GM21576 (cell line): Measurements from ENCODE around the gene SKP2.
"Not testable (repeated sequence)": the region's sequence is repeated elsewhere in the genome, so short reads cannot be mapped to it uniquely, and the experiment has no call there.

Source experiments
- ATAC-seq: cut with Tn5 transposase; IDR thresholded peaks from one replicate; pipeline ENCODE4 v1.9.1; 2021; ENCODE audit warnings: mild to moderate bottlenecking, moderate library complexity; ENCODE audit not compliant: unreplicated experiment

The SKP2 gene

DNA sequence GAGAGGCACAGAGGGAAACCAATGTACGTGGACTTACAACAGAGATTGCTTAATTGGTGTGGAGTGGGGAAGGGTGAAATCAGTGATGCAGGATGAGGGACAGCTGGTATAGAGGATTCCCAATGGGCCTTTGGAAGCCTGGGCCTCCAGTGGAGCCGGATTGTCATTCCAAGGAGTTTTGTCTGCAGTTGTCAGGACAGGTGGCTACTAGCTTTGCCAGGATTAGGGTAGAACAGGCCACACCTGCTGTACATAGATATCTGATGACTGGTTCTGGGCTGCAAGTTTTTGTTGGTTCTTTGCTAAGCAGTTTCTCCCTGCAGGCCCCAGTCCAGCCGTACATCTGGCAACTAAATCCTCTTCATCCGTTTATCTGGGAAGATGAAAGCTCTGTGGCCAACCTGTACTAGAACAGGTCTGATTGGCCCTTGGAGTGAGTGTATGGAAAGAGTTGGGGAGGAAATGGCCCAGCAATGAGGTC lies 4.2 kb downstream of the SKP2 start:
- ATAC-seq = no peak

DNA sequence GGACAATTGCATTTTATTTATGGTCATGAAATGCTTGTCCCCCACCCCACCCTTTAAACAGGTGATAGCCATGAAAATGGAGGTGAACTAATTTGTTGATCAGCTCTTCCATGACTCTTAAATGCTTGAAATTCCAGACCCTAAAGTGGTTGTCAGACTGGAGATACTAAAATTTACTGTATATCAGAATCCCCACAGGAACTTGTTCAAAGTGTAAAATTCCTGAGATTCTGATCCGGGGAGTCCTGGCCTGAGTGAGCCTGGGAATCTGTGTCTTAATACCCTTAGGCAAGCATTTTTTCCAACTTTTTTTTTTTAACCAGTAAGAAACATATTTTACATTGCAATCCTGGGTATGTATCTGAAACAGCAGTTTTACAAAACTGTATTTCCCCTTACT lies 4.7 kb downstream of the SKP2 start:
- ATAC-seq = no peak

DNA sequence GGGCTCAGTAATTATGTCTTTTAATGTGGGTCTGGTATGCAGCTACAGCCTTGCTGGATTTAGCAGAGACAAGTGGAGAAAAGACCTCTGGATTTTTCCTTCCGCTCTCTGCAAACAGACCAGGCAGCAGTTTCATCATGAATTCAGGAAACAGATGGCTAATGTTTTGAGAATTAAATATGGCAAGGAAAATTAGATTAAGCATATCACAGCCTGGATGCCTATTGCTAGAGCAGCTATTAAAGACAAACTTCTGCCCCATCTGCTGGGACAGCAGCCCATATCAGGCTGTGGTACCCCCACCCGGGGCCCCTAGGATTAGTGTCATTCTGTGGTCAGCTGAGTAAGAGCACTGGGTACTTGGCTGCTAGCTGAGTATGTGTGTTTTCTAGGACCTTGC lies 6.2 kb downstream of the SKP2 start:
- no peak for ATAC-seq

DNA sequence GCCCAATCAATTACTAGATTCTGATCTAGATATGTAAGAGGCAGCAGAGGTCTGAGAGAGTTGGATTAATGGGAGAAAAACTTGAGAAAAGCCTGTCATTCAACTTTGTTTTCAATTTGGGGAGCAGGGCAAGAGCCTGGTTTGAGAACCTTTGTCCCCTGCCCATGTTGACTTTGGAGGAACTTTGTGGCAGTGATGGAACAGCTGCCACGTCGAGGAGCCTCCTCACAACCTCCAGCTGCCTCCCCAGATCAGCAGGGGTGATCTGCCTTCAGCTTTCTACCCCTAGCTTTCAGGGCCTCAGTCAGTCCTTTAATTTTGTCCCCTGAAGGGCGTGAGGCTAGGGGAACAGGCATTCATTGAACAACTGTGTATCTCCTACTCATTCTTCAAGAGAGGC lies 8.7 kb downstream of the SKP2 start:
- no peak for ATAC-seq

DNA sequence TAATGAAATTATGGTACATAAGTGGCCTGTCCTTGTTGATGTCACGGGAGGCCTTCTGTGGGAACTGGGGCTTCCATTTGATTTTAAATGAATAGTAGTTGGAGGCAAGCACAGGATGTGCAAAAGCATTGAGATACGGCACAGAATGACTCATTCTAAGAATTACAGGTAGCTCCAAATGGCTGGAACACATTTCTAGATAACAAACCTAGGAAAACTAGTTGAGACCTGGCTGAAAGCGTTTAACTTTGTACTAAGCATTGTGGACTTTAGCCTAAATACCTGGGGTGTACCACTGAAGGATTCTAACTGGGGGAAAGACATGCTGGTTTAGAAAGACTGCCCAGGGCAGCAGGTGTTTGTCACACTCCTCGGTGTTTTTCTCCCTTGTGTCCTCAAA lies 9.4 kb downstream of the SKP2 start:
- ATAC-seq = no peak

DNA sequence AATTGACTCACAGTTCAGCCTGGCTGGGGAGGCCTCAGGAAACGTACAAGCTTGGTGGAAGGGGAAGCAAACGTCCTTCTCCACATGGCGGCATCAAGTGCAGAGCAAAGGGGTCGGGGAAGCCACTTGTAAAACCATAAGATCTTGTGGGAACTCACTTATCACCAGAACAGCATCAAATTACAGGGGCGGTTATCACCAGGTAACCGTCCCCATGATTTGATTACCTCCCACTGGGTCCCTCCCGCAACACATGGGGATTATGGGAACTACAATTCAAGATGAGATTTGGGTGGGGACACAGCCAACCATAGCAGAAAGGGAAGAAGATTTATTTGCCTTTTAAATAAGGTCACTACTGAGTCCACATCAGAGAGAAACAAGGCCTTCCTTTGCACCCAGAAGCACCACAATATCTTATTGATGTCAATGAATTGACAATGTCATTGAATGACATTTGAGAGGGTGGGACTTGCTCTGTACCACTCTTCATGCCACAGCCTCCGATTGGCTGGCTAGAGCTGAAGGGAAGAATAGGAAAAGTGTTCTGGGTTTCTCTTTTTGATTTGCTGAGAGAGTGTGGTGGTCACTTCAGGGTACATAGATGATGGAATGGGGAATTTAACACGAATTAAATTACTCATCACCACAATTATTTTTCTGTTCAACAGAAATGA lies 11.0 kb downstream of the SKP2 start:
- ATAC-seq = no peak

DNA sequence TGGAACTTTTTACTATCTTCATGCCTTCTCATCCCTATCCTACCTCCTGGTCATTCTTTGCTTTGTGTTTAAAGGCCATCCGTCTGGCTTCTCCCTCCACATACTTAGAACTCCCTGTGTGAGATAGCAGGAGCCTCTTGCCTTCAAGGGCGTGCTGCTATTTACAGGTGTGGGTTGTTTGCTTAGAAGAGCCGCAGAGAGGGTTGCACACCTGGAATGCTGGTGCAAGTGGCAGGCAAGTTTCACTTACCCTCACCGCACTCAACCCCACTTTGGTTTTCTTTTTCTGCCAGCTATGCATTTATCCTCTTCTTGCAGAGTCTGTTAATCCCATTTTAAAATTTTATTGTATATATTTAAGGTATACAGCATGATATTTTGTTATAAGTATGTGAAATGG lies 12.6 kb downstream of the SKP2 start:
- no peak for ATAC-seq

DNA sequence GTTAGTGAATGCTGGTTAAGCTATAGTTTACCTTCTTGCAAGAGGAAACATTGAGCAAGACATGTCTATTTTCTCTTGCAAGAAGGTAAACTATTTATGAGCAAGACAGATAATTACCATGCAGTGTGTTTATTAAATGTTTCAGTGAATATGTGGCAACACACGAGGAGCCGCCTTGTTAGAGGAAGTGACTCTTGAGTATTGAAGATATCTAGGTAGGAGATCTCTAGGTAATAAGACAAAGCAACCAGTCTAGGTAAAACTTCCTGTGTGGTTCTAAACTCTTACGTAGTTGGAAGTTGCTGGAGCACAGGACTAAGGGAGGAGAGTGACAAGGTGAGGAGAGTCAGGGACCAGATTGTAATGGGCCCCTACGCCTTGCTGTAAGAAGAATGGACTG lies 16.8 kb downstream of the SKP2 start:
- ATAC-seq = no peak

DNA sequence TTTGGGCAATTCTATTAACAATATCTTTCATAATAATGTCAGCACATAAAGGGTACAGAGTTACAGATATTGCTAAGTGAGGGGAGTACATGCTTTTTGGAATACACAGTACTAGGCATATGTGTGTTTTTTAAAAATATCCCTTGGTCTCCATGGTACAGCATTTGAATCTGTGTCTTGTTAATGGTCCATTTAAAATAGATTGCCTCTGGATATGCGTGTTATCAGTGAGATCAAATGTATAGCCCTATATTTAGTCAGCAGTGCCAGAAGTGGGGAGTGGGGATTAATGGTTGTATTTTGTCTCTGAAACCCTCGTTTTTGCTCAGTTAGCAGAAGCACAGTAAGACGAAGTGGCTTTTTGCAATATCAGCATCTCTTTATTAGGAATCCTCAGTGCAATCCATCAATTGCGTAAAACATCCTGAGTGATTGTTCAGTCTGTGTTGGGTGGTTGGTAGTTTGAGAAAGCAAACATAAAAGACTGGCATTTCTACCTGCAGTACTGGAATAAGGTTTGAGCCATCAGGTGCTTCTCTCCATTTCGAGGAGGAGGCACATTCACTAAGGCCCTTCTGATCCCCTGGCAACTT lies 19.0 kb downstream of the SKP2 start:
- ATAC-seq = no peak

DNA sequence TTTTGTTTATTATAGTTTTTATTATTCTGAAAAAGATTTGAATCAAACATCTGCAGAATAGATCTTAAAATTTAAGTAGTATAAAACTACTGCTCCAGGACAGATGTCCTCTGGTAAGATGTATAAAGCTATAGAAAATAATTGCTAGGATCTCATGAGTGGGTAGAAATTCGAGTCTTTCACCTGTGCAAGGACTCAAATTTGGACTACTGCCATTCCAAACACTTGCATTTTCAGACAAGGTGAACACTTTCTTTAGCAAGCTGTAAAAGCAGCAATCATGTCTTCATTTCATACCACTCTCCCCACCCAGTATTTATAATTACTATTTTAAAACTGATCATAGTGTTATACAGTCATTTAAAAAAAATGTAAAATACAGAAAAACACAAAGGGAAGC lies 20.7 kb downstream of the SKP2 start:
- ATAC-seq = no peak

DNA sequence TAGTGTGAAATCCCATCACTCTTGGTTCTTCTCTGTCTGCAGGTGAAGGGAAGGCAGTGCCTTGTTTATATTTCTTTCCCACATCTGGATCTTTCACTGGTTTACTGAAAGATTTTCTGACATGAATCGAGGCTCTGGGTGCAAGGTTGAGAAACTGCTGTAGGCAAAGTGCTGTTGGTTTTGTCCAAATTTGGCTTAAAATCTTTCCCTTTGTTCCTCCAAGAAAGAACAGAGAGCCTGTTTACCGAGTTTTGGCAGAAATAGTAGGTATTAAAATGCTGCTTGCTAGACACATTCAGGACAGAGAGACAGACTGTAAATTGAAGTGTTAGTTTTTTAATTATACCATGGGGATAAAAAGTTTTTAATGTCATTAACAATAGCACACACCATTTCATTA lies 21.5 kb downstream of the SKP2 start:
- ATAC-seq = no peak

DNA sequence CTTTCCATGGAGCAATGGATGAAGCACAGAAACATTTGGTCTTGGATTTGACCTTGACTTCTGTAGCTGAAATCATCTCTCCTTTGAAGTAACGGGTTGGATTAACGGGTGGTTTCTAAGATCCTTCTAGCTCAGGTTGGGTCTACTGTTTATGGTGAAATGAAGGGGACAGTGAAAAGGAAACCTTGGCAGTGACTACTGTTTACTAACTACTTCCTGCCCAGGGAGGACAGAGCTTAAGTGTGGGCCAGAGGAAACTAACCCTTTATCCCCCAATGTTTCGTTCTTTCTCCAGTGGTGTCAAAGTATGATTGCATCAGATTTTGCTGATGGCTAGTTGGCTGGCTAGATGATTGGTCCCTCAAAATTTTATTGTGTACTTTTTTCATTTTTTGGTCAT lies 22.2 kb downstream of the SKP2 start:
- ATAC-seq = no peak

DNA sequence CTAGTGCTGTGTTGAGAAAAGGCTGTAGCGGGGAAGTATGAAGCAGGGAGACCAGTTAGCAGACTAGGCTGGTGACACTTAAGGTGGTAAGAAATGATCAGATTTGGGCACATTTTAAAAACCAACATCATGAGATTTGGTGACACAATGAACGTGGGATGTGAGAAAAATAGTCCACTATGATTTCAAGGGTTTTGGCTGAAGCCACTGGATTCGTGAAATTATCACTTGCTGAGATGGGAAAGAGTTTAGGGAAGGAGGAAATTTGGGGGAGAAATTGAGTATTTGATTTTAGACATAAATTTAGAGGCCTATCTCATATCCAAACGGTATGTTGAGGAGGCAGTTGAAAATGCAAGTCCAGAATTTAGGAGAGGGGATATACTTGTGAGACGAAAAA lies 23.1 kb downstream of the SKP2 start:
- ATAC-seq = no peak

DNA sequence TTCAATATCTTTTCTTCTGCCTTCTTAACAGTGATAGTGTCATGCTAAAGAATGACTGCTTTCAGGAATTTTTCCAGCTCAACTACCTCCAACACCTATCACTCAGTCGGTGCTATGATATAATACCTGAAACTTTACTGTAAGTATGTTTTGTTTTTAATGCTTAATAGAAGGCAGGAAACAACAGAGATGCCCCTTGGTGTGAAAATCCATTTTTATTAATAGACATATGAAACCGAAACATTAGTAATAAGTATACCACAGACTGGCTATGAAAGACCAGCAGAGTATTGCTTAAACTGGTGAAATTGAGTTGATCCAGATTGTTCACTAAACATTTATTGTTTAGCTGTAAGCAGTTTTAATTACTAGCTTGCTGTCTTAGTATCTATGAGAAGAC lies 25.2 kb downstream of the SKP2 start:
- ATAC-seq = peak; percentile 97

DNA sequence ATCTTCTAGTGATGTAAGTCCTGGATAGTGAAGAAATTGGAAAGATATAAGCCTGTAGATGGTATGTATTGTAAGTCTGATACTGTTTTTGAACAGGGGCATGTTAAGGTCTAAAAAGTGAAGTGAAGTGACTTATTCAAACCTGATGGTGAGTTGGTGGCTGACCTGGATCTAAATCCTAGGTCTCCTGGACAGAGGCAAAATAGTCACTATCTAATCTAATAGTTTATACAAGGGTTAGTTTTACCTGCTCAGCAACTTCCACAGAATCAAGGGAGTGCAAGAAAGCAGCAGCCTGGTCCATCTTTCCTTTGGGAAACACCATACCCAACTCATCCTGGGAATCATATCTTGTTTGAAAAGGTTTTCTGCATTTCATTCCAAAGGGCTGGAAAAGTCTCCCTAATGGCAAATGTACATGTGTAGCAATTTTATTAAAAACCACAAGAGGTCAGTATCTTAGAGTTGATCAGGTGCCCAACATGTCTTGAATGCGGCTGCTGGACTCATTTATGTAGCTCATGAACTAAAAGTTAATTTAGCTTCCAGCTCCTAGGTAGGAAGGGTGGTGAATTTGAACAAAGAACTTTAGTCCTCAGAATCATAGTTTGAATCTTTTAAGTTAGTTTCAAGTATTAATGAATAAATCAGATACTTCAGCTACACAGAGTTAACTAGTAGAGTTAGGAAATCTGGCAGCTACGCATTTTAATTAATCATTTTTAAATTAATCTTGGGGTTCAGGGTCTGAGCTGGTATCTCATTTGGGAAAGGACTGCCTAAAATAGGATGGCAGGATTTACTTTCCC lies 26.0 kb downstream of the SKP2 start:
- ATAC-seq = no peak

DNA sequence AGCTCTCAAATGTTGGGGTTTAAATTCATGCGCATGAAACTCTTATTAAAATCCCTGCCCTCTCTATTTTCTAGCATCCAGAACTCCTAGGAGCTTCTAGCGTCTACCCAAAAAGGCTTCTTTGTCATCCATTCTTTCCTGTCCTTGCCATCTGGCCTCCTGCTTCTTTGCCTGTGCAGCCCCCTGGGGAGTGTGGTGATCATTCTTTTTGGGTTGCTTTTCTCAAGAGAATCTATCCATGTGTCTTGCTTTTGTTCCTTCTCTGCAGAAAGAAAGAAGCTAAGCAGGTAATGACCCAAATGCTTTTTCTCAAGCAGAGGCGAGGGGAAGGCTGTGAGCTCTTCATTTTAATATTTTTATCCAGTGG lies 26.6 kb downstream of the SKP2 start:
- ATAC-seq = no peak

DNA sequence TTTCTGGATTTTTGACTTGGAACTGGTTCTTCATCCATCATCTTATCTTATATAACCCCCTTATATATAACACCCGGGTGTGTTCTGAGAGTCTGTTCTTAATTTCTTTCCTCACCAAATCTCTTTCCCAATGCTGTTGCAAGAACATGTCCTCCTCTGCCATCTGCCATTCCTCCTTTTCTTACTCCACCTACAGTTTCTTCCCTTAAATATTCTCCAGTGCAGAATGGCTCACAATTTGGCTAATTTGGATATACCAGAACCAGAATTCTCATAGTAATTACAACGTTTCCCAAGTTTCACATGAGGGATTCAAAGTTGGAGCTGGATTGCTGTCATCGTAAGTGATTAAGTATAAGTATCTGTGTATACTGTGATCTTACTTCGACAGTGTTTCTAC lies 28.0 kb downstream of the SKP2 start:
- no peak for ATAC-seq

DNA sequence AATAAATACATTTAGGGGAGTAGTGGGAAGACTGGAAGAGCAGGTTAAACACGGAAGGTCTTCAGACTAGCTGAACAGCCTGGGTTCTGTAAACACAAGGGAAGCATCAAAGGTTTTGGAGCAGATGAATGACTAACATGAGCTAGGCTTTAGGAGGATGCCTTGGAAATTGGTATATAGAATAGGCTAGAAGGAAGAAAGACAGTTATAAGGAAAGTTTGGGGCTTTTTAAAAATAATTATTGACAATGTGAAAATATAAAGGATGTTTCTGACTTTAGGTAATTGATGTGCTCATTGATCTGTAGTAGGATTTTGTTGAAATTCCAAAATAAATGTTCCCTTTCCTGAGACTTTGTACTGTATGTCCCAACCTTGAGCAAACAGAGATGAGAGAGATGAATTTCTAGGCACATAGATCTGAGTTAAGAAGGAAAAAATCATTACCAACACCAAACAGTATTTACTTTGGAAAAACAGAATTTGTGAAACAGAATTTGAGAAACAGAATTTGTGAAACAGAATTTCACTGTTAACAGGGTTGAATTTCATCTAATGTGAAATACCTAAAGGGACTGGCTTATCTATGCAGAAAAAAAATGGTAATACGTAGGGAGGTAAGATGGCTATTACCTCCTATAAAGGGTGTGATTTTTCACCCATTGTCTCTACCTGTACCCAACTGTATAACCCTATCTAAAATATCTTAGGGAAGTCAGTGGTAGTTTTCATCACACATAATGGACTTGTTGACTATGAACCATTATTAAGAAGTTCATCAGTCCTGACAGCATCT lies 28.8 kb downstream of the SKP2 start:
- no peak for ATAC-seq

DNA sequence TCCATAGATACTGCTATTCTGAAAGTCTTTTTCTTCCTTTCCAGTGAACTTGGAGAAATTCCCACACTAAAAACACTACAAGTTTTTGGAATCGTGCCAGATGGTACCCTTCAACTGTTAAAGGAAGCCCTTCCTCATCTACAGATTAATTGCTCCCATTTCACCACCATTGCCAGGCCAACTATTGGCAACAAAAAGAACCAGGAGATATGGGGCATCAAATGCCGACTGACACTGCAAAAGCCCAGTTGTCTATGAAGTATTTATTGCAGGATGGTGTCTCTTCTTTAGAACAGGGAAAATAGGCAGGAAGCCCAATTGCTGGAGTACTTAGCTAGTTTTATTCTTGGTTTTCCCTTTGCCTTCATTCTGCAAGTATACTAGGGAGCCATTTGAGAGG lies 29.9 kb downstream of the SKP2 start:
- ATAC-seq = no peak

DNA sequence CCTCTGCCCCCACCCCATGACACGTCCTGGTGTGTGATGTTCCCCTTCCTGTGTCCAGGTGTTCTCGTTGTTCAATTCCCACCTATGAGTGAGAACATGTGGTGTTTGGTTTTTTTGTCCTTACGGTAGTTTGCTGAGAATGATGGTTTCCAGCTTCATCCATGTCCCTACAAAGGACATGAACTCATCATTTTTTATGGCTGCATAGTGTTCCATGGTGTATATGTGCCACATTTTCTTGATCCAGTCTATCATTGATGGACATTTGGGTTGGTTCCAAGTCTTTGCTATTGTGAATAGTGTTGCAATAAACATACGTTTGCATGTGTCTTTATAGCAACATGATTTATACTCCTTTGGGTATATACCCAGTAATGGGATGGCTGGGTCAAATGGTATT lies 32.5 kb downstream of the SKP2 start:
- ATAC-seq = not testable (repeated sequence)

DNA sequence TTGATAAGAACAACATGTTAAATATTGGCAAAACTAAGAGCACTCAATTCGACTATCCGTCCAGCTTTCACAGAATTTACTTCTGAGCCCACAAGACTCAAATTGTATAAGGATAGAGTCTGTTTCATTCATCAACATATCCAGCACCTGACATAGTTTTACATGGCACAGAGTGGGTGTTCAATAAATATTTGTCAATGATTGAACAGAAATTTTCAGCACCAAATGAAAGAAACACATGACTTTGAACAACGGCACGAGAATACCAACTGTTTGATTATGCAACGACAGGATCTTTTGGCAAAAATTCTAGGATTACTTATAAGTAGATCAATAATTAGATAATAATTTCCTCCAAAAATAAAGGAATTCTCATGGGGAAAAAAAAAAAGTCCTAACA lies 41.8 kb downstream of the SKP2 start:
- ATAC-seq = no peak
